OCI-LY1 (cell line): ENCODE measurements around the gene TBXAS1.

Experiments
- H2AFZ ChIP-seq: fragments of 200-600 bp; sonication (generic), shearing (Covaris generic); 2 replicates; pipeline ENCODE4 v1.6.0; 2014; ENCODE audit warnings: antibody characterized with exemption, mild to moderate bottlenecking, low read length
- H3F3A ChIP-seq: fragments of 200-600 bp; sonication (generic), shearing (Covaris generic); 2 replicates; pipeline ENCODE4 v1.6.0; 2014; ENCODE audit warnings: mild to moderate bottlenecking, antibody characterized with exemption, low read length, moderate library complexity; ENCODE audit not compliant: insufficient read depth
- H3K27ac ChIP-seq: fragments of 200-600 bp; sonication (generic); 2 replicates; pipeline ENCODE4 v1.5.1; 2014; ENCODE audit warnings: low read length, mixed run types, mild to moderate bottlenecking, low read depth; ENCODE audit not compliant: poor library complexity, severe bottlenecking
- H3K27me3 ChIP-seq: fragments of 200-600 bp; sonication (generic); 2 replicates; pipeline ENCODE4 v1.6.0; 2014; ENCODE audit warnings: antibody characterized with exemption, mild to moderate bottlenecking, low read length, moderate library complexity; ENCODE audit not compliant: insufficient read depth
- H3K36me3 ChIP-seq: fragments of 200-600 bp; sonication (generic); 2 replicates; pipeline ENCODE4 v1.6.1; 2014; ENCODE audit warnings: mild to moderate bottlenecking, antibody characterized with exemption, low read length, moderate library complexity, mixed read lengths; ENCODE audit not compliant: insufficient read depth
- H3K4me1 ChIP-seq: fragments of 200-600 bp; sonication (generic); 2 replicates; pipeline ENCODE4 v1.5.1; 2014; ENCODE audit warnings: mild to moderate bottlenecking, low read length, moderate library complexity; ENCODE audit not compliant: insufficient read depth, severe bottlenecking
- H3K4me2 ChIP-seq: fragments of 200-600 bp; sonication (generic), shearing (Covaris generic); 2 replicates; pipeline ENCODE4 v1.6.1; 2014; ENCODE audit warnings: low read length
- H3K4me3 ChIP-seq: fragments of 200-600 bp; sonication (generic); 2 replicates; pipeline ENCODE4 v1.5.1; 2014; ENCODE audit warnings: low read length, low read depth, mild to moderate bottlenecking, mixed read lengths; ENCODE audit not compliant: poor library complexity, severe bottlenecking
- H3K79me2 ChIP-seq: fragments of 200-600 bp; shearing (Covaris generic); 2 replicates; pipeline ENCODE4 v1.6.1; 2016; ENCODE audit warnings: mixed run types, low read length, mixed read lengths; ENCODE audit not compliant: insufficient read depth
- H3K9ac ChIP-seq: fragments of 200-600 bp; sonication (generic), shearing (Covaris generic); 2 replicates; pipeline ENCODE4 v1.6.1; 2014; ENCODE audit warnings: mild to moderate bottlenecking, low read length, mixed read lengths
- H3K9me2 ChIP-seq: fragments of 200-600 bp; sonication (generic), shearing (Covaris generic); 2 replicates; pipeline ENCODE4 v1.6.1; 2014; ENCODE audit warnings: low read depth, mild to moderate bottlenecking, low read length, mixed read lengths
- H3K9me3 ChIP-seq: fragments of 200-600 bp; shearing (Covaris generic); 2 replicates; pipeline ENCODE4 v1.6.1; 2014; ENCODE audit warnings: low read length, mixed read lengths
- H4K20me1 ChIP-seq: fragments of 200-600 bp; sonication (generic), shearing (Covaris generic); 2 replicates; pipeline ENCODE4 v1.6.0; 2016; ENCODE audit warnings: mild to moderate bottlenecking, low read length; ENCODE audit not compliant: insufficient read depth
- EZH2 ChIP-seq: fragments of 200-600 bp; sonication (generic), shearing (Covaris generic); IDR thresholded peaks from 2 replicates; pipeline ENCODE4 v1.8.0; 2017; ENCODE audit warnings: borderline replicate concordance, mixed run types, mild to moderate bottlenecking, antibody characterized with exemption, low read length, moderate library complexity, mixed read lengths
- TF ChIP-seq, protein P1 (sequence below): fragments of 200-600 bp; sonication (generic), shearing (Covaris generic); IDR thresholded peaks from 2 replicates; pipeline ENCODE4 v1.5.1; 2017; ENCODE audit warnings: mild to moderate bottlenecking, antibody characterized with exemption, low read length, moderate library complexity, mixed read lengths

Gene TBXAS1

DNA sequence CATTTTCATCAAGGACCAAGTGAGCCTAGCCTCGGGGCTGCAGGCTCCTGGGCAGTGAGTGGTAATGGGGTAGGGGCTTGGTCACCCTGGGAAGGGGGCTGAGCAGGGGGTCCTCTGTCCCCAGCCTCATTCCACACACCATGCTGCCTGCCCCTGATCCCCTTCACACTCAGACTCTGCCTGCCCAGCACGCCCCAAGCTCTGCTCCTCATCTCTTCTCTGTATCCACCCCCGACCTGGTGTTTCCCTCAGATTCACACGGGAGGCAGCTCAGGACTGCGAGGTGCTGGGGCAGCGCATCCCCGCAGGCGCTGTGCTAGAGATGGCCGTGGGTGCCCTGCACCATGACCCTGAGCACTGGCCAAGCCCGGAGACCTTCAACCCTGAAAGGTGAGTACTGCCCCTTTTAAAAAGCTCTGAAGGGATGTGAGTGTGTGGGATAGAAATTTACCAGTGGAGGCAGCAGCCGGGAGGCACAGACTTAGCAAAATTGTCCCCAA, 186.5 kb downstream of the TBXAS1 start:
- no peak for TF ChIP-seq EZH2
- TF ChIP-seq, protein P1, sequence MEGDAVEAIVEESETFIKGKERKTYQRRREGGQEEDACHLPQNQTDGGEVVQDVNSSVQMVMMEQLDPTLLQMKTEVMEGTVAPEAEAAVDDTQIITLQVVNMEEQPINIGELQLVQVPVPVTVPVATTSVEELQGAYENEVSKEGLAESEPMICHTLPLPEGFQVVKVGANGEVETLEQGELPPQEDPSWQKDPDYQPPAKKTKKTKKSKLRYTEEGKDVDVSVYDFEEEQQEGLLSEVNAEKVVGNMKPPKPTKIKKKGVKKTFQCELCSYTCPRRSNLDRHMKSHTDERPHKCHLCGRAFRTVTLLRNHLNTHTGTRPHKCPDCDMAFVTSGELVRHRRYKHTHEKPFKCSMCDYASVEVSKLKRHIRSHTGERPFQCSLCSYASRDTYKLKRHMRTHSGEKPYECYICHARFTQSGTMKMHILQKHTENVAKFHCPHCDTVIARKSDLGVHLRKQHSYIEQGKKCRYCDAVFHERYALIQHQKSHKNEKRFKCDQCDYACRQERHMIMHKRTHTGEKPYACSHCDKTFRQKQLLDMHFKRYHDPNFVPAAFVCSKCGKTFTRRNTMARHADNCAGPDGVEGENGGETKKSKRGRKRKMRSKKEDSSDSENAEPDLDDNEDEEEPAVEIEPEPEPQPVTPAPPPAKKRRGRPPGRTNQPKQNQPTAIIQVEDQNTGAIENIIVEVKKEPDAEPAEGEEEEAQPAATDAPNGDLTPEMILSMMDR: no peak
- H3K79me2 ChIP-seq: no peaks in the 10 kb centered on the region
- H4K20me1 ChIP-seq: no peaks in the 10 kb centered on the region
- no peaks in the 10 kb centered on the region for H3K36me3 ChIP-seq
- H2AFZ ChIP-seq: no peak overlapping the region
- H3K9me3 ChIP-seq: no peaks in the 10 kb centered on the region
- H3K9ac ChIP-seq: no peak overlapping the region
- H3K27ac ChIP-seq: no peak overlapping the region
- H3F3A ChIP-seq: no peaks in the 10 kb centered on the region
- H3K4me3 ChIP-seq: no peak overlapping the region
- H3K27me3 ChIP-seq: 0 out of 2 replicates have a peak, but pooled peaks cover 6% of the 10 kb centered on the region
- H3K4me1 ChIP-seq: no peaks in the 10 kb centered on the region
- no peaks in the 10 kb centered on the region for H3K9me2 ChIP-seq
- H3K4me2 ChIP-seq: no peak overlapping the region

- Histone ChIP-seq H3F3A (no peaks in the 10 kb centered on the region), H3K27me3 (0 out of 2 replicates have a peak, but pooled peaks cover 6% of the 10 kb centered on the region), H3K4me3 (no peak overlapping the region), H3K9me2 (no peaks in the 10 kb centered on the region), H3K79me2 (no peaks in the 10 kb centered on the region), H3K27ac (no peak overlapping the region), H2AFZ (no peak overlapping the region), H3K9me3 (no peaks in the 10 kb centered on the region), H4K20me1 (no peaks in the 10 kb centered on the region), H3K4me1 (no peaks in the 10 kb centered on the region), H3K36me3 (no peaks in the 10 kb centered on the region), H3K4me2 (no peak overlapping the region), H3K9ac (no peak overlapping the region)
- TF ChIP-seq, protein P1: no peak
- no peak for TF ChIP-seq EZH2
Observed at GRCh38 chr7:140016540-140016939, 187.5 kb downstream of the TBXAS1 start.

GRCh38 chr7:140017034-140017433, 188.0 kb downstream of the TBXAS1 start:
- Histone ChIP-seq H4K20me1 (no peaks in the 10 kb centered on the region), H3K27me3 (0 out of 2 replicates have a peak, but pooled peaks cover 6% of the 10 kb centered on the region), H3F3A (no peaks in the 10 kb centered on the region), H3K9me3 (no peaks in the 10 kb centered on the region), H3K79me2 (no peaks in the 10 kb centered on the region), H3K9ac (no peak overlapping the region), H3K27ac (no peak overlapping the region), H3K4me2 (no peak overlapping the region), H3K9me2 (no peaks in the 10 kb centered on the region), H3K4me3 (no peak overlapping the region), H3K4me1 (no peaks in the 10 kb centered on the region), H3K36me3 (no peaks in the 10 kb centered on the region), H2AFZ (no peak overlapping the region)
- TF ChIP-seq EZH2: no peak
- TF ChIP-seq, protein P1: no peak
